Heart left ventricle (tissue), 13 donors: ENCODE data around the gene ARMCX2.

Experiments used
- CTCF ChIP-seq, 12 donors: fragments of 200-600 bp; sonication (generic) in 4 of 12; IDR thresholded peaks; one replicate each; pipeline versions ENCODE4 v1.5.0 to v1.8.0; 2018 to 2022; ENCODE audit warnings: antibody characterized with exemption in 12 of 12, mild to moderate bottlenecking in 5 of 12
- POLR2A ChIP-seq, 2 donors: fragments of 450-650 bp; IDR thresholded peaks; one replicate each; pipeline ENCODE4 v1.6.1; 2017; ENCODE audit warnings: antibody characterized with exemption in 2 of 2, mild to moderate bottlenecking in 2 of 2, moderate library complexity in 2 of 2
- donor health status: ischemic (EF 13 %, LVEDD 7.1; RV severe dilation, severe dysfunction).
- donor health status: DM: no; HTN: yes; CAD: no.
- donor health status: DM: no; HTN: no; CAD: no.
- donor health status: ischemic (EF 25% LVEDD 6.9; RV normal size, moderate dysfunction).
- donor health status: ischemic (EF 25% LVEDD 5.7; RV mildly dilated, moderate dysfunction).
- donor health status: ischemic (EF 35%, LVEDD 5.7; RV mildly dilated, moderate dysfunction).
- donor health status: nonischemic (EF 11% LVEDD 7.7; RV severe dilation, severe dysfunction).
- donor health status: DM: yes; HTN: yes; CAD: no.
- donor health status: PGD.
- donor health status: ischemic (EF 29% LVEDD 5.4; RV normal size, mild dysfunction).
- donor health status: nonischemic (EF 23%, LVEDD 6.1; RV moderate dilation, normal function).

- no peak for TF ChIP-seq CTCF (IDR thresholded peaks at IDR 0.05)
- TF ChIP-seq POLR2A (IDR thresholded peaks at IDR 0.05) = no peak
Measured at GRCh38 chrX:101691835-101692234, 32.2 kb upstream of the ARMCX2 start.
